ACHN (cell line): ENCODE results near the gene MREG.
"Not testable (repeated sequence)": the region's sequence is repeated elsewhere in the genome, so short reads cannot be mapped to it uniquely, and the experiment has no call there.

Experiments used
- DNase-seq: peaks from one replicate; pipeline ENCODE4 v3.0.0-alpha.2; 2015
- in situ Hi-C: cut with HindIII; loops from 2 replicates; pipeline ENCODE4 v1.10.0; 2017; ENCODE audit warnings: low sequenced_read_pairs, low pct_ligation_motif_present, low pct_unique_long_range_greater_than_20kb

The MREG gene

GRCh38 chr2:215937190-215937589, 76.2 kb downstream of the MREG start:
- no peak for DNase-seq
- in situ Hi-C loops, result no loop called here

GRCh38 chr2:215933151-215933550, 80.2 kb downstream of the MREG start:
- DNase-seq, result no peak
- in situ Hi-C loops, result no loop called here

- in situ Hi-C loops, result no loop called here
- peak; percentile 76 for DNase-seq
Observed at GRCh38 chr2:215931256-215931903, 82.0 kb downstream of the MREG start.

GRCh38 chr2:215930505-215931253, 82.7 kb downstream of the MREG start:
- no peak for DNase-seq
- in situ Hi-C loops, result no loop called here

- in situ Hi-C loops, result no loop called here
- no peak for DNase-seq
Observed at GRCh38 chr2:215929602-215930335, 83.6 kb downstream of the MREG start.

GRCh38 chr2:215928086-215928485, 85.3 kb downstream of the MREG start:
- in situ Hi-C loops, result no loop called here
- no peak for DNase-seq

- in situ Hi-C loops, DNase-seq: not testable (repeated sequence)
Observed at GRCh38 chr2:215926992-215927391, 86.4 kb downstream of the MREG start.

GRCh38 chr2:215921895-215922294, 91.5 kb downstream of the MREG start:
- peak; percentile 68 for DNase-seq
- in situ Hi-C loops, result loop anchor here (25.0 kb wide), 1 partner anchor 460 kb away; no protein-coding TSS in a partner anchor

- DNase-seq, result peak; percentile 74
- in situ Hi-C loops, result loop anchor here (25.0 kb wide), 1 partner anchor 458 kb away; no protein-coding TSS in a partner anchor
Observed at GRCh38 chr2:215920244-215921100, 92.9 kb downstream of the MREG start.

GRCh38 chr2:215919624-215920243, 93.6 kb downstream of the MREG start:
- in situ Hi-C loops, result loop anchor here (25.0 kb wide), 1 partner anchor 457 kb away; no protein-coding TSS in a partner anchor
- DNase-seq, result no peak

- DNase-seq, result no peak
Observed at GRCh38 chr2:215918901-215919599, 94.3 kb downstream of the MREG start.

GRCh38 chr2:215917953-215918620, 95.3 kb downstream of the MREG start:
- in situ Hi-C loops, result loop anchor here (25.0 kb wide), 1 partner anchor 456 kb away; no protein-coding TSS in a partner anchor
- DNase-seq, result no peak

More at GRCh38 chr2:215918901-215919599, 94.3 kb downstream of the MREG start:
- in situ Hi-C loops, result loop anchor here (25.0 kb wide), 1 partner anchor 457 kb away; no protein-coding TSS in a partner anchor

- DNase-seq, result no peak
- in situ Hi-C loops, result loop anchor here (25.0 kb wide), 1 partner anchor 453 kb away; no protein-coding TSS in a partner anchor
Observed at GRCh38 chr2:215915441-215915840, 97.9 kb downstream of the MREG start.

GRCh38 chr2:215914777-215915165, 98.6 kb downstream of the MREG start:
- in situ Hi-C loops, result loop anchor here (25.0 kb wide), 1 partner anchor 452 kb away; no protein-coding TSS in a partner anchor
- no peak for DNase-seq

- in situ Hi-C loops, result loop anchor here (25.0 kb wide), 1 partner anchor 452 kb away; no protein-coding TSS in a partner anchor
- no peak for DNase-seq
Observed at GRCh38 chr2:215914054-215914776, 99.1 kb downstream of the MREG start.

- no peak for DNase-seq
- in situ Hi-C loops, result loop anchor here (25.0 kb wide), 1 partner anchor 450 kb away; no protein-coding TSS in a partner anchor
Observed at GRCh38 chr2:215912299-215912842, 101.0 kb downstream of the MREG start.
